ENCODE results near the gene ATP6V0E2.

GRCh38 chr7:149862156-149862555 is 11.6 kb upstream of the ATP6V0E2 start:
- TF ChIP-seq, protein P1, sequence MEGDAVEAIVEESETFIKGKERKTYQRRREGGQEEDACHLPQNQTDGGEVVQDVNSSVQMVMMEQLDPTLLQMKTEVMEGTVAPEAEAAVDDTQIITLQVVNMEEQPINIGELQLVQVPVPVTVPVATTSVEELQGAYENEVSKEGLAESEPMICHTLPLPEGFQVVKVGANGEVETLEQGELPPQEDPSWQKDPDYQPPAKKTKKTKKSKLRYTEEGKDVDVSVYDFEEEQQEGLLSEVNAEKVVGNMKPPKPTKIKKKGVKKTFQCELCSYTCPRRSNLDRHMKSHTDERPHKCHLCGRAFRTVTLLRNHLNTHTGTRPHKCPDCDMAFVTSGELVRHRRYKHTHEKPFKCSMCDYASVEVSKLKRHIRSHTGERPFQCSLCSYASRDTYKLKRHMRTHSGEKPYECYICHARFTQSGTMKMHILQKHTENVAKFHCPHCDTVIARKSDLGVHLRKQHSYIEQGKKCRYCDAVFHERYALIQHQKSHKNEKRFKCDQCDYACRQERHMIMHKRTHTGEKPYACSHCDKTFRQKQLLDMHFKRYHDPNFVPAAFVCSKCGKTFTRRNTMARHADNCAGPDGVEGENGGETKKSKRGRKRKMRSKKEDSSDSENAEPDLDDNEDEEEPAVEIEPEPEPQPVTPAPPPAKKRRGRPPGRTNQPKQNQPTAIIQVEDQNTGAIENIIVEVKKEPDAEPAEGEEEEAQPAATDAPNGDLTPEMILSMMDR (IDR thresholded peaks at IDR 0.05; ENCODE audit: insufficient read depth, low read length), result no peak
- TF ChIP-seq POLR2AphosphoS5 (IDR thresholded peaks at IDR 0.05; ENCODE audit: low read depth), result no peak
- TF ChIP-seq, protein P2, sequence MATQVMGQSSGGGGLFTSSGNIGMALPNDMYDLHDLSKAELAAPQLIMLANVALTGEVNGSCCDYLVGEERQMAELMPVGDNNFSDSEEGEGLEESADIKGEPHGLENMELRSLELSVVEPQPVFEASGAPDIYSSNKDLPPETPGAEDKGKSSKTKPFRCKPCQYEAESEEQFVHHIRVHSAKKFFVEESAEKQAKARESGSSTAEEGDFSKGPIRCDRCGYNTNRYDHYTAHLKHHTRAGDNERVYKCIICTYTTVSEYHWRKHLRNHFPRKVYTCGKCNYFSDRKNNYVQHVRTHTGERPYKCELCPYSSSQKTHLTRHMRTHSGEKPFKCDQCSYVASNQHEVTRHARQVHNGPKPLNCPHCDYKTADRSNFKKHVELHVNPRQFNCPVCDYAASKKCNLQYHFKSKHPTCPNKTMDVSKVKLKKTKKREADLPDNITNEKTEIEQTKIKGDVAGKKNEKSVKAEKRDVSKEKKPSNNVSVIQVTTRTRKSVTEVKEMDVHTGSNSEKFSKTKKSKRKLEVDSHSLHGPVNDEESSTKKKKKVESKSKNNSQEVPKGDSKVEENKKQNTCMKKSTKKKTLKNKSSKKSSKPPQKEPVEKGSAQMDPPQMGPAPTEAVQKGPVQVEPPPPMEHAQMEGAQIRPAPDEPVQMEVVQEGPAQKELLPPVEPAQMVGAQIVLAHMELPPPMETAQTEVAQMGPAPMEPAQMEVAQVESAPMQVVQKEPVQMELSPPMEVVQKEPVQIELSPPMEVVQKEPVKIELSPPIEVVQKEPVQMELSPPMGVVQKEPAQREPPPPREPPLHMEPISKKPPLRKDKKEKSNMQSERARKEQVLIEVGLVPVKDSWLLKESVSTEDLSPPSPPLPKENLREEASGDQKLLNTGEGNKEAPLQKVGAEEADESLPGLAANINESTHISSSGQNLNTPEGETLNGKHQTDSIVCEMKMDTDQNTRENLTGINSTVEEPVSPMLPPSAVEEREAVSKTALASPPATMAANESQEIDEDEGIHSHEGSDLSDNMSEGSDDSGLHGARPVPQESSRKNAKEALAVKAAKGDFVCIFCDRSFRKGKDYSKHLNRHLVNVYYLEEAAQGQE (IDR thresholded peaks at IDR 0.05; ENCODE audit: insufficient replicate concordance, low read depth), result no peak

All from HL-60 (cell line).